Measurements from ENCODE around the gene SERPINA12. TPM values are rescaled to one million over a fixed set of nuclear protein-coding genes. Genes with fewer than 3 reads are reported as not detected.

The SERPINA12 gene
- total and polyA plus RNA-seq, 2 experiments from 2014 or later, result not detected

- Histone ChIP-seq H3F3A (replicated peaks; ENCODE audit: low read depth) (no peaks in the 10 kb centered on the region), H2AFZ (no peak overlapping the region), H3K27me3 (ENCODE audit: insufficient read depth) (no peaks in the 10 kb centered on the region), H4K20me1 (replicated peaks; ENCODE audit: insufficient read depth) (no peaks in the 10 kb centered on the region), H3K36me3 (ENCODE audit: insufficient read depth) (no peaks in the 10 kb centered on the region), H3K9me2 (ENCODE audit: insufficient read depth) (0 out of 2 replicates have a peak, but pooled peaks cover 1% of the 10 kb centered on the region), H3K27ac (ENCODE audit: low read depth) (no peak overlapping the region), H3K79me2 (replicated peaks; ENCODE audit: insufficient read depth) (no peaks in the 10 kb centered on the region), H3K4me3 (no peak overlapping the region), H3K4me1 (ENCODE audit: insufficient read depth) (peaks cover 7% of the 10 kb centered on the region; the same call in 1 of the 2 replicates), H3K4me2 (no peak overlapping the region)
- DNase-seq (ENCODE audit: low spot score) (no peak), ATAC-seq (no peak)
- TF ChIP-seq ZNF331 (CRISPR knock-in tag; IDR thresholded peaks at IDR 0.05; ENCODE audit: low read depth) (no peak), CTCF (conservative IDR thresholded peaks at IDR 0.05; ENCODE audit: low read depth in 2 of 2) (no peak), ZNF462 (CRISPR knock-in tag; IDR thresholded peaks at IDR 0.05) (no peak), CREB1 (CRISPR knock-in tag; IDR thresholded peaks at IDR 0.05; ENCODE audit: low read depth) (no peak), STAT1 (IDR thresholded peaks at IDR 0.05; ENCODE audit: unreplicated experiment) (no peak), EZH2 (IDR thresholded peaks at IDR 0.05; ENCODE audit: low read depth, unreplicated experiment) (no peak), NANOG (IDR thresholded peaks at IDR 0.05; ENCODE audit: borderline replicate concordance) (no peak), JUNB (IDR thresholded peaks at IDR 0.05; ENCODE audit: unreplicated experiment) (no peak), ETS1 (IDR thresholded peaks at IDR 0.05) (no peak), POLR2AphosphoS5 (IDR thresholded peaks at IDR 0.05; ENCODE audit: low read depth) (no peak), REST (IDR thresholded peaks at IDR 0.05; ENCODE audit: unreplicated experiment) (no peak), EZH2phosphoT487 (IDR thresholded peaks at IDR 0.05; ENCODE audit: unreplicated experiment) (no peak), ZNF114 (CRISPR knock-in tag; IDR thresholded peaks at IDR 0.05) (no peak)
- H3K27ac Mint-ChIP-seq, result no peak overlapping the region
- H3K36me3 Mint-ChIP-seq (ENCODE audit: low read depth), result no peaks in the 10 kb centered on the region
- peaks cover 19% of the 10 kb centered on the region for H3K4me1 Mint-ChIP-seq
- peaks cover 7% of the 10 kb centered on the region for H3K27me3 Mint-ChIP-seq (ENCODE audit: insufficient read depth, low read depth, poor library complexity)
- no peak overlapping the region for H3K4me3 Mint-ChIP-seq
- H3K9me3 Mint-ChIP-seq, result no peaks in the 10 kb centered on the region
Observed at GRCh38 chr14:94541234-94541975, 32.1 kb upstream of the SERPINA12 start.
